ENCODE results near the gene CNTLN.

The CNTLN gene

GRCh38 chr9:17216646-17217045, 81.8 kb downstream of the CNTLN start:
- no peak for TF ChIP-seq CTCF (IDR thresholded peaks at IDR 0.05; ENCODE audit: low read depth, low read length, missing control alignments)

GRCh38 chr9:17217272-17217671, 82.4 kb downstream of the CNTLN start:
- no peak for DNase-seq (ENCODE audit: low read depth)
- H3K4me3 ChIP-seq (ENCODE audit: low read depth, low read length), result no peak overlapping the region
- TF ChIP-seq CTCF (IDR thresholded peaks at IDR 0.05; ENCODE audit: low read depth, low read length, missing control alignments), result no peak
- in situ Hi-C loops (cut with HindIII; ENCODE audit: low sequenced_read_pairs), result no loop called here

More at GRCh38 chr9:17216646-17217045, 81.8 kb downstream of the CNTLN start:
- in situ Hi-C loops (cut with HindIII; ENCODE audit: low sequenced_read_pairs), result no loop called here
- no peak overlapping the region for H3K4me3 ChIP-seq (ENCODE audit: low read depth, low read length)
- DNase-seq (ENCODE audit: low read depth), result no peak

GRCh38 chr9:17219261-17219660, 84.4 kb downstream of the CNTLN start:
- H3K4me3 ChIP-seq (ENCODE audit: low read depth, low read length), result no peak overlapping the region
- peak; percentile 33 for TF ChIP-seq CTCF (IDR thresholded peaks at IDR 0.05; ENCODE audit: low read depth, low read length, missing control alignments)
- no peak for DNase-seq (ENCODE audit: low read depth)
- in situ Hi-C loops (cut with HindIII; ENCODE audit: low sequenced_read_pairs), result no loop called here

- in situ Hi-C loops (cut with HindIII; ENCODE audit: low sequenced_read_pairs), result no loop called here
- TF ChIP-seq CTCF (IDR thresholded peaks at IDR 0.05; ENCODE audit: low read depth, low read length, missing control alignments), result no peak
- DNase-seq (ENCODE audit: low read depth), result no peak
- H3K4me3 ChIP-seq (ENCODE audit: low read depth, low read length), result no peak overlapping the region
Observed at GRCh38 chr9:17222932-17223331, 88.1 kb downstream of the CNTLN start.

- in situ Hi-C loops (cut with HindIII; ENCODE audit: low sequenced_read_pairs), result no loop called here
- no peak for TF ChIP-seq CTCF (IDR thresholded peaks at IDR 0.05; ENCODE audit: low read depth, low read length, missing control alignments)
- H3K4me3 ChIP-seq (ENCODE audit: low read depth, low read length), result no peak overlapping the region
- no peak for DNase-seq (ENCODE audit: low read depth)
Observed at GRCh38 chr9:17225407-17225806, 90.6 kb downstream of the CNTLN start.

GRCh38 chr9:17229945-17230560, 95.2 kb downstream of the CNTLN start:
- TF ChIP-seq CTCF (IDR thresholded peaks at IDR 0.05; ENCODE audit: low read depth, low read length, missing control alignments), result no peak
- DNase-seq (ENCODE audit: low read depth), result no peak
- no peak overlapping the region for H3K4me3 ChIP-seq (ENCODE audit: low read depth, low read length)
- in situ Hi-C loops (cut with HindIII; ENCODE audit: low sequenced_read_pairs), result no loop called here
